K562 (cell line): Measurements from ENCODE around the gene RNLS. TPM values are rescaled to one million over a fixed set of nuclear protein-coding genes. Genes with fewer than 3 reads are reported as not detected.

Experiments
- HDAC3 ChIP-seq: fragments of 450-650 bp; IDR thresholded peaks from 2 replicates; pipeline ENCODE4 v1.6.1; 2018; ENCODE audit warnings: borderline replicate concordance, mild to moderate bottlenecking, moderate library complexity; ENCODE audit not compliant: partially characterized antibody
- NFYB ChIP-seq: IDR thresholded peaks from 2 replicates; pipeline ENCODE4 v1.6.1; 2011; ENCODE audit warnings: mild to moderate bottlenecking, moderate library complexity; ENCODE audit not compliant: insufficient read length; ENCODE audit errors: extremely low read depth
- POLR2G ChIP-seq: fragments of 200-400 bp; formaldehyde crosslinking; IDR thresholded peaks from 2 replicates; pipeline ENCODE4 v1.6.1; 2017; ENCODE audit warnings: low read depth, mild to moderate bottlenecking, antibody characterized with exemption, low read length, moderate library complexity
- SIN3B ChIP-seq: fragments of 450-650 bp; IDR thresholded peaks from 2 replicates; pipeline ENCODE4 v1.6.1; 2017; ENCODE audit warnings: low read depth, mild to moderate bottlenecking, moderate library complexity
- polyA plus RNA-seq, 8 experiments: library from polyadenylated mRNA; depleted of rRNA in 4 of 8; stranded (reverse) in 5 of 8; unstranded in 3 of 8; fragments of >200 nt; fragmentation: Nextera tagmentation in 2 of 8; fragmentation: Illumina TruSeq in 1 of 8; extraction: Ambion mirVana in 2 of 8; extraction: Trizol in 1 of 8; gene quantifications; 2 replicates each; pipeline versions ENCODE4 v1.2.1 to v1.2.3, GENCODE V29; 2011 to 2014; ENCODE audit warnings: inconsistent platforms in 1 of 8, missing spikeins in 1 of 8
- small RNA-seq: library from RNA; depleted of rRNA; stranded (forward); fragments of <200 nt; gene quantifications from one replicate; pipeline ENCODE3, GENCODE V24; 2014
- total RNA-seq, 7 experiments: library from RNA; depleted of rRNA in 6 of 7; stranded (reverse); fragments of >200 nt in 6 of 7; fragmentation: Illumina TruSeq in 2 of 7; extraction: Trizol in 2 of 7; gene quantifications; 2 replicates each; pipeline versions ENCODE4 v1.2.1 to v1.2.3, GENCODE V29; 2011 to 2021; ENCODE audit warnings: low replicate concordance in 1 of 7

The RNLS gene
- total and polyA plus RNA-seq, 9 of the 15 experiments (the other 6 are each of a cell fraction or from before 2014, with no cell fraction given), result 0.14 to 0.72 (median 0.41) TPM; not detected in 3

- TF ChIP-seq POLR2G (no peak), HDAC3 (no peak), SIN3B (no peak), NFYB (no peak)
Measured at GRCh38 chr10:88226071-88226659, 357.0 kb downstream of the RNLS start (continued).

Small RNA genes lying within 50 kb of the gene (small RNA-seq; reads per million reads assigned to genes)
- gene AL353149.1 (not detected), gene RF00019 (not detected)

Other genes with a start within 250 kb of the RNLS start
- not detected in 2 replicates for gene LIPJ, start 3.4 kb upstream of the RNLS start, total RNA-seq (2014; rRNA removed)
- not detected in 2 replicates for gene LIPJ, start 3.4 kb upstream of the RNLS start, total RNA-seq (2014; rRNA removed; fragmentation: Illumina TruSeq; extraction: Trizol)
- not detected in 2 replicates for gene LIPJ, start 3.4 kb upstream of the RNLS start, total RNA-seq (2015; rRNA removed; fragmentation: Illumina TruSeq; extraction: Trizol)
- not detected in 2 replicates for gene LIPJ, start 3.4 kb upstream of the RNLS start, total RNA-seq (2021)
- not detected in 2 replicates for gene LIPJ, start 3.4 kb upstream of the RNLS start, polyA plus RNA-seq (2011; rRNA removed)
- gene LIPJ, start 3.4 kb upstream of the RNLS start, polyA plus RNA-seq (2014; fragmentation: Illumina TruSeq; extraction: Trizol), result not detected in 2 replicates
- not detected for gene LIPJ, start 3.4 kb upstream of the RNLS start, polyA plus RNA-seq (2014; fragmentation: Nextera tagmentation; extraction: Ambion mirVana)
- not detected in 2 replicates for gene LIPJ, start 3.4 kb upstream of the RNLS start, polyA plus RNA-seq (2014; rRNA removed)
- not detected in 2 replicates for gene LIPF, start 81.1 kb upstream of the RNLS start, total RNA-seq (2014; rRNA removed)
- not detected in 2 replicates for gene LIPF, start 81.1 kb upstream of the RNLS start, total RNA-seq (2014; rRNA removed; fragmentation: Illumina TruSeq; extraction: Trizol)
- gene LIPF, start 81.1 kb upstream of the RNLS start, total RNA-seq (2015; rRNA removed; fragmentation: Illumina TruSeq; extraction: Trizol), result not detected in 2 replicates
- gene LIPF, start 81.1 kb upstream of the RNLS start, total RNA-seq (2021), result not detected in 2 replicates
- gene LIPF, start 81.1 kb upstream of the RNLS start, polyA plus RNA-seq (2011; rRNA removed), result not detected in 2 replicates
- not detected in 2 replicates for gene LIPF, start 81.1 kb upstream of the RNLS start, polyA plus RNA-seq (2014; fragmentation: Illumina TruSeq; extraction: Trizol)
- gene LIPF, start 81.1 kb upstream of the RNLS start, polyA plus RNA-seq (2014; fragmentation: Nextera tagmentation; extraction: Ambion mirVana), result not detected
- gene LIPF, start 81.1 kb upstream of the RNLS start, polyA plus RNA-seq (2014; rRNA removed), result not detected in 2 replicates
- gene LIPK, start 122.9 kb upstream of the RNLS start, total RNA-seq (2014; rRNA removed), result not detected in 2 replicates
- not detected in 2 replicates for gene LIPK, start 122.9 kb upstream of the RNLS start, total RNA-seq (2014; rRNA removed; fragmentation: Illumina TruSeq; extraction: Trizol)
- not detected in 2 replicates for gene LIPK, start 122.9 kb upstream of the RNLS start, total RNA-seq (2015; rRNA removed; fragmentation: Illumina TruSeq; extraction: Trizol)
- not detected in 2 replicates for gene LIPK, start 122.9 kb upstream of the RNLS start, total RNA-seq (2021)
- gene LIPK, start 122.9 kb upstream of the RNLS start, polyA plus RNA-seq (2011; rRNA removed), result not detected in 2 replicates
- gene LIPK, start 122.9 kb upstream of the RNLS start, polyA plus RNA-seq (2014; fragmentation: Illumina TruSeq; extraction: Trizol), result not detected in 2 replicates
- gene LIPK, start 122.9 kb upstream of the RNLS start, polyA plus RNA-seq (2014; fragmentation: Nextera tagmentation; extraction: Ambion mirVana), result not detected
- not detected in 2 replicates for gene LIPK, start 122.9 kb upstream of the RNLS start, polyA plus RNA-seq (2014; rRNA removed)
- gene LIPN, start 176.7 kb upstream of the RNLS start, total RNA-seq (2014; rRNA removed), result not detected in 2 replicates
- gene LIPN, start 176.7 kb upstream of the RNLS start, total RNA-seq (2014; rRNA removed; fragmentation: Illumina TruSeq; extraction: Trizol), result not detected in 2 replicates
- not detected in 2 replicates for gene LIPN, start 176.7 kb upstream of the RNLS start, total RNA-seq (2015; rRNA removed; fragmentation: Illumina TruSeq; extraction: Trizol)
- gene LIPN, start 176.7 kb upstream of the RNLS start, total RNA-seq (2021), result not detected in 2 replicates
- gene LIPN, start 176.7 kb upstream of the RNLS start, polyA plus RNA-seq (2011; rRNA removed), result not detected in 2 replicates
- not detected in 2 replicates for gene LIPN, start 176.7 kb upstream of the RNLS start, polyA plus RNA-seq (2014; fragmentation: Illumina TruSeq; extraction: Trizol)
- gene LIPN, start 176.7 kb upstream of the RNLS start, polyA plus RNA-seq (2014; fragmentation: Nextera tagmentation; extraction: Ambion mirVana), result not detected
- not detected in 2 replicates for gene LIPN, start 176.7 kb upstream of the RNLS start, polyA plus RNA-seq (2014; rRNA removed)
- not detected in 2 replicates for gene LIPM, start 219.4 kb upstream of the RNLS start, total RNA-seq (2014; rRNA removed)
- gene LIPM, start 219.4 kb upstream of the RNLS start, total RNA-seq (2014; rRNA removed; fragmentation: Illumina TruSeq; extraction: Trizol), result not detected in 2 replicates
- gene LIPM, start 219.4 kb upstream of the RNLS start, total RNA-seq (2015; rRNA removed; fragmentation: Illumina TruSeq; extraction: Trizol), result not detected in 2 replicates
- not detected in 2 replicates for gene LIPM, start 219.4 kb upstream of the RNLS start, total RNA-seq (2021)
- gene LIPM, start 219.4 kb upstream of the RNLS start, polyA plus RNA-seq (2011; rRNA removed), result not detected in 2 replicates
- not detected in 2 replicates for gene LIPM, start 219.4 kb upstream of the RNLS start, polyA plus RNA-seq (2014; fragmentation: Illumina TruSeq; extraction: Trizol)
- gene LIPM, start 219.4 kb upstream of the RNLS start, polyA plus RNA-seq (2014; fragmentation: Nextera tagmentation; extraction: Ambion mirVana), result not detected
- not detected in 2 replicates for gene LIPM, start 219.4 kb upstream of the RNLS start, polyA plus RNA-seq (2014; rRNA removed)